K562 (cell line): Measurements from ENCODE around the gene CNOT11. TPM values are rescaled to one million over a fixed set of nuclear protein-coding genes. Genes with fewer than 3 reads are reported as not detected.

ENCODE experiments used
- ATAC-seq: fragments of 200-7000 bp; cut with Tn5 transposase; 3 replicates; pipeline ENCODE4 v1.9.1; 2020; ENCODE audit warnings: moderate library complexity
- BruUV-seq: library from RNA; stranded (reverse); fragments of 400-500 nt; replicated peaks from 2 replicates; lab custom pipeline; 2021; lab: Mats Ljungman, UMichigan
- CTCF ChIA-PET: fragments of 300-600 bp; formaldehyde crosslinking; extraction: SDS; loops from one replicate; lab custom pipeline; 2021; ENCODE audit warnings: low intra/inter-chr PET ratio; lab: Yijun Ruan, JAX
- POLR2A ChIA-PET: fragments of 300-600, 350-650 bp; sonication (Branson Sonifier 250); formaldehyde crosslinking; extraction: SDS; loops from one replicate; lab custom pipeline; 2021; ENCODE audit warnings: antibody characterized with exemption, inconsistent platforms; lab: Yijun Ruan, JAX
- DNase-seq, 4 experiments: peaks; one replicate each; pipeline versions ENCODE4 v3.0.0 to v3.0.0-alpha.2; 2011 to 2018; ENCODE audit warnings: low spot score in 3 of 4, mixed read lengths in 3 of 4; ENCODE audit errors: extremely low read depth in 1 of 4
- FAIRE-seq: peaks from 2 replicates; lab custom pipeline; 2011; peaks lifted over from hg19 to GRCh38; lab: Jason Lieb, UNC
- H2AFZ ChIP-seq: 2 replicates; pipeline ENCODE4 v1.6.0; 2011; ENCODE audit warnings: low read depth, low read length, control low read depth, inconsistent platforms
- H3K27ac ChIP-seq: fragments of 200-600 bp; 3 replicates; pipeline ENCODE4 v1.8.0; 2011; ENCODE audit warnings: low read depth, mild to moderate bottlenecking, control low read depth, inconsistent platforms, low read length, moderate library complexity, mixed read lengths; ENCODE audit errors: extremely low read depth
- H3K27me3 ChIP-seq, 2 experiments: fragments of 300-600 bp in 1 of 2; 2 replicates in 1 of 2; 3 replicates in 1 of 2; pipeline versions ENCODE4 v1.6.0 to v1.8.0; 2011; ENCODE audit warnings: inconsistent platforms in 2 of 2, low read length in 2 of 2, mild to moderate bottlenecking in 1 of 2, mixed read lengths in 1 of 2, moderate library complexity in 1 of 2; ENCODE audit not compliant: control insufficient read depth in 2 of 2, insufficient read depth in 2 of 2
- H3K36me3 ChIP-seq: fragments of 300-600 bp; 3 replicates; pipeline ENCODE4 v1.8.0; 2011; ENCODE audit warnings: mild to moderate bottlenecking, low read length, inconsistent platforms; ENCODE audit not compliant: control insufficient read depth, insufficient read depth
- H3K4me1 ChIP-seq, 2 experiments: fragments of 200-600 bp in 1 of 2; replicated peaks in 1 of 2; 2 replicates in 1 of 2; 3 replicates in 1 of 2; pipeline versions ENCODE4 v1.5.1 to v1.8.0; 2011; ENCODE audit warnings: inconsistent platforms in 2 of 2, low read length in 2 of 2, mild to moderate bottlenecking in 1 of 2, mixed read lengths in 1 of 2, moderate library complexity in 1 of 2; ENCODE audit not compliant: control insufficient read depth in 2 of 2, insufficient read depth in 2 of 2
- H3K4me2 ChIP-seq: 2 replicates; pipeline ENCODE4 v1.6.1; 2011; ENCODE audit warnings: low read length, control low read depth, inconsistent platforms, mixed read lengths; ENCODE audit not compliant: insufficient read depth
- H3K4me3 ChIP-seq: fragments of 200-600 bp; sonication (generic), shearing (Covaris generic); 2 replicates; pipeline ENCODE4 v1.5.1; 2016; ENCODE audit warnings: control low read depth, inconsistent platforms
- H3K79me2 ChIP-seq: fragments of 200-600 bp; 3 replicates; pipeline ENCODE4 v1.8.0; 2011; ENCODE audit warnings: low read length, inconsistent platforms; ENCODE audit not compliant: control insufficient read depth, insufficient read depth
- H3K9ac ChIP-seq, 2 experiments: 2 replicates each; pipeline versions ENCODE4 v1.6.0 to v1.6.1; 2011; ENCODE audit warnings: low read depth in 2 of 2, low read length in 2 of 2, control low read depth in 1 of 2, inconsistent platforms in 1 of 2, mild to moderate bottlenecking in 1 of 2, mixed read lengths in 1 of 2; ENCODE audit not compliant: insufficient read depth in 1 of 2
- H3K9me1 ChIP-seq: one replicate; pipeline ENCODE4 v1.6.0; 2011; ENCODE audit warnings: inconsistent platforms, mild to moderate bottlenecking, low read length, moderate library complexity; ENCODE audit not compliant: control insufficient read depth, insufficient read depth
- H3K9me3 ChIP-seq: replicated peaks from 2 replicates; pipeline ENCODE4 v1.5.1; 2011; ENCODE audit warnings: low read depth, low read length, inconsistent platforms; ENCODE audit not compliant: control insufficient read depth, insufficient read depth
- H4K20me1 ChIP-seq: replicated peaks from 2 replicates; pipeline ENCODE4 v1.6.1; 2011; ENCODE audit warnings: low read length, inconsistent platforms, mixed read lengths; ENCODE audit not compliant: control insufficient read depth, insufficient read depth
- NBN ChIP-seq: fragments of 450-650 bp; IDR thresholded peaks from 2 replicates; pipeline ENCODE4 v1.6.1; 2016; ENCODE audit warnings: low read depth, mild to moderate bottlenecking
- PML ChIP-seq: IDR thresholded peaks from 2 replicates; pipeline ENCODE4 v1.6.1; 2012; ENCODE audit warnings: low read length, inconsistent platforms
- RB1 ChIP-seq: fragments of 450-650 bp; IDR thresholded peaks from 2 replicates; pipeline ENCODE4 v1.6.1; 2017; ENCODE audit warnings: low read depth, mild to moderate bottlenecking
- RFX7 ChIP-seq: fragments of 250-450 bp; sonication (Bioruptor Pico); IDR thresholded peaks from 2 replicates; pipeline ENCODE4 v1.5.1; 2021; ENCODE audit warnings: mild to moderate bottlenecking
- TAF1 ChIP-seq: IDR thresholded peaks from 2 replicates; pipeline ENCODE4 v1.6.1; 2011; ENCODE audit warnings: mild to moderate bottlenecking, low read length, moderate library complexity; ENCODE audit not compliant: insufficient read depth, control insufficient read depth, severe bottlenecking; ENCODE audit errors: extremely low read depth
- WGBS: fragments of 100-300 bp; shearing (Covaris generic); methylation state at CpG from one replicate; pipeline ENCODE4 v1.1.6; 2016; ENCODE audit warnings: low coverage, mixed read lengths; ENCODE audit not compliant: insufficient coverage; ENCODE audit errors: missing lambda C conversion rate; 5-methylcytosine and 5-hydroxymethylcytosine counted together
- in situ Hi-C: fragments of 300-500 bp; cut with MboI; formaldehyde crosslinking; loops from 4 replicates; pipeline ENCODE4 v1.15.0; 2018; ENCODE audit warnings: inconsistent platforms, mixed read lengths
- intact Hi-C: fragments of 100-400 bp; cut with micrococcal nuclease; formaldehyde crosslinking; loops from 2 replicates; pipeline ENCODE4 v1.14.2; 2022
- polyA plus RNA-seq, 8 experiments: library from polyadenylated mRNA; depleted of rRNA in 4 of 8; stranded (reverse) in 5 of 8; unstranded in 3 of 8; fragments of >200 nt; fragmentation: Nextera tagmentation in 2 of 8; fragmentation: Illumina TruSeq in 1 of 8; extraction: Ambion mirVana in 2 of 8; extraction: Trizol in 1 of 8; gene quantifications; 2 replicates each; pipeline versions ENCODE4 v1.2.1 to v1.2.3, GENCODE V29; 2011 to 2014; ENCODE audit warnings: inconsistent platforms in 1 of 8, missing spikeins in 1 of 8
- total RNA-seq, 7 experiments: library from RNA; depleted of rRNA in 6 of 7; stranded (reverse); fragments of >200 nt in 6 of 7; fragmentation: Illumina TruSeq in 2 of 7; extraction: Trizol in 2 of 7; gene quantifications; 2 replicates each; pipeline versions ENCODE4 v1.2.1 to v1.2.3, GENCODE V29; 2011 to 2021; ENCODE audit warnings: low replicate concordance in 1 of 7
- TF ChIP-seq, protein P1 (sequence below): fragments of 250-450 bp; sonication (Bioruptor Pico); IDR thresholded peaks from 2 replicates; pipeline ENCODE4 v1.8.0; 2022; ENCODE audit warnings: moderate library complexity, mild to moderate bottlenecking, inconsistent platforms
- TF ChIP-seq, protein P2 (sequence below): fragments of 250-450 bp; sonication (Bioruptor Pico); IDR thresholded peaks from 2 replicates; pipeline ENCODE4 v1.5.0; 2021

CNOT11 gene
- total and polyA plus RNA-seq, 9 of the 15 experiments (the other 6 are each of a cell fraction or from before 2014, with no cell fraction given), result 12.7 to 163 (median 64.2) TPM

DNA sequence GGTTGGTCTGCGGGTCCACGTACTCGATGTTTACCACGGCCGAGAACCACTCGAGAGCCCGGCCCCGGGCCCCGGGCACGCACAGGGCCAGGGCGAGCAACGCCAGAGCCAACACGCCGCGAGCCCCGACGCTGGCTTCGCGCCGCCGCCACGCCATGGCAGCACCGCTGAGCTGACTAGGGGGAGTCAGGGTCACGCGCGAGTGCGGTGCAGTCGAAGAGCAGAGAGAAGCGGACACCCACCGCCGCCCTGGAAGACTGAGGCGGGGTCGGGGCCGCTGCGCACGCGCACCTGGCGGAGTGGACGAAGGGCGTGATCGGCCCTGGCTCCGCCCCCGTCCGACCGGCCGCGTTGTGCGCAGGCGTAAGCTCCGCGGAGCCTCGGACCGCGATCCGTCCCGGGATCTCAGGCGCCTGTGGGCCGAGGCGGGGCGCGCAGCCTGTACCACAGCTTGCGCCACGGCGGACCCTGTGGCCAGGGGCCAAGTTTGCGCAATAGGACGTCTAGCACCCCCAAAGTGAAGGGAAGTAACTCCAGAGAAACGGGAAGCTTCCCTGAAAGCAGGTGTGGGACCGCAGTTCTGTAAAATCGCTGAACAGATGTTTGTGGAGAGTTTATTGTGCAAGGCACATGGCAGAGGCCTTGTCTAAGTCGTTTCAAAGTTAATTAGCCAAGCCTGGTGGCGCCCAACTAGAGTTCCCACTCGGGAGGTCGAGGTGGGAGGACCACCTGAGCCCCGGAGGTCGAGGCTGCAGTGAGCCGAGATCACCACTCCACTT, 55.9 kb downstream of the CNOT11 start, which contains the start of gene RNF149 (continued):
- TF ChIP-seq NBN, result peak; percentile 56; the same call in 1 of the 2 replicates

DNA sequence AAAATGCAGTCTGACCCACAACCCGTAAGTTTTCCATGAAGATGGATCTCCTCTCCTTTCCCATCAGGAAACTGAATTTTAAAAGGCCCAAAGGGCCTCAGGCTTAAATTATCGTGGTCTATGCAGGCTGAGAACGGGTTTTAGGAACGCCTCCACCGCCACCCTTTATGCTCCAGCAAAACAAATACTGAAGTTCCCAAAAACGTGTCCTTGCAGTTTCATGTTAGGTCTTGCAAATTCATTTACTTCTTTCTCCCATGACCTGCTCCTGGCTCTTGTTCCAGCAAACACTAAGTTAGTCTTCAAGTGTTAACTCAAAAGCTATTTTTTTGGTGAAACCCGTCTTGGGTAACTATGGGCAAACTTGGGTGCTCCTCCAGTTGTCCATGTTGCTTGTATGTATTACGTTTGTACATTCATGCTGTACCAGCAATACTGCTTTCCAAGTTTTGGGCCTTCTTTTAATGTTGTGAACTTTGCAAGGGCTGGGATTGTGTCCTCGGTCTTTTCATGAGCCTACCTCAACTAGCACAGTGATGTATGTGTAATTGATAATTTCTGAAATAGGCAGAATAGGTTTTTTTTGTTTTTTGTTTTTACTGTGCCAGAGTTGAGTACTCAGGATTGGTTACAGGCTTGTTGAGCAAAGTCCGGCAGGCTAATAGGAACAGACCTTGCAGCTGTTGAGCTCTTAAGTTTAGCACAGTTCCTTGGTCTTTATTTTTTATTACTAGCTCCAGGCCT, 57.6 kb downstream of the CNOT11 start:
- Histone ChIP-seq H3K4me2 (no peak overlapping the region), H3K27me3 (no peaks in the 10 kb centered on the region), H3K27ac (no peak overlapping the region), H3K9me1 (no peaks in the 10 kb centered on the region), H3K79me2 (peaks cover 33% of the 10 kb centered on the region), H4K20me1 (peaks cover 19% of the 10 kb centered on the region), H3K9ac (no peak overlapping the region), H2AFZ (peak overlapping the region; percentile 99), H3K9me3 (no peaks in the 10 kb centered on the region), H3K4me3 (no peak overlapping the region), H3K36me3 (peaks cover 14% of the 10 kb centered on the region), H3K4me1 (peaks cover 16 to 24% of the 10 kb centered on the region in 2 experiments; a peak in 4 of 5 replicates)
- TF ChIP-seq TAF1 (no peak), PML (no peak), RFX7 (no peak), RB1 (no peak)
- TF ChIP-seq, protein P1, sequence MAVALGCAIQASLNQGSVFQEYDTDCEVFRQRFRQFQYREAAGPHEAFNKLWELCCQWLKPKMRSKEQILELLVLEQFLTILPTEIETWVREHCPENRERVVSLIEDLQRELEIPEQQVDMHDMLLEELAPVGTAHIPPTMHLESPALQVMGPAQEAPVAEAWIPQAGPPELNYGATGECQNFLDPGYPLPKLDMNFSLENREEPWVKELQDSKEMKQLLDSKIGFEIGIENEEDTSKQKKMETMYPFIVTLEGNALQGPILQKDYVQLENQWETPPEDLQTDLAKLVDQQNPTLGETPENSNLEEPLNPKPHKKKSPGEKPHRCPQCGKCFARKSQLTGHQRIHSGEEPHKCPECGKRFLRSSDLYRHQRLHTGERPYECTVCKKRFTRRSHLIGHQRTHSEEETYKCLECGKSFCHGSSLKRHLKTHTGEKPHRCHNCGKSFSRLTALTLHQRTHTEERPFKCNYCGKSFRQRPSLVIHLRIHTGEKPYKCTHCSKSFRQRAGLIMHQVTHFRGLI (CRISPR knock-in tag), result no peak
- TF ChIP-seq, protein P2, sequence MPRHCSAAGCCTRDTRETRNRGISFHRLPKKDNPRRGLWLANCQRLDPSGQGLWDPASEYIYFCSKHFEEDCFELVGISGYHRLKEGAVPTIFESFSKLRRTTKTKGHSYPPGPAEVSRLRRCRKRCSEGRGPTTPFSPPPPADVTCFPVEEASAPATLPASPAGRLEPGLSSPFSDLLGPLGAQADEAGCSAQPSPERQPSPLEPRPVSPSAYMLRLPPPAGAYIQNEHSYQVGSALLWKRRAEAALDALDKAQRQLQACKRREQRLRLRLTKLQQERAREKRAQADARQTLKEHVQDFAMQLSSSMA (CRISPR knock-in tag), result no peak
- intact Hi-C loops, result no loop called here
- DNase-seq (no peak), FAIRE-seq (no peak), ATAC-seq (no peak)
- 70% methylated on average over 10 of the region's 10 CpGs for WGBS
- in situ Hi-C loops, result no loop called here
- ChIA-PET POLR2A (interaction anchor here (1.8 kb wide), 1 partner anchor 11 kb away, joined by 9 read pairs; no protein-coding TSS in a partner anchor), CTCF (no interaction called here)
- no TSS peak for BruUV-seq
